ENCODE results near the gene SGO2. TPM values are rescaled to one million over a fixed set of nuclear protein-coding genes. Genes with fewer than 3 reads are reported as not detected.

SGO2 gene
- total and polyA plus RNA-seq, 2 of the 13 experiments (the other 11 are each of a cell fraction or from before 2014, with no cell fraction given): 5.1 to 16.2 TPM

DNA sequence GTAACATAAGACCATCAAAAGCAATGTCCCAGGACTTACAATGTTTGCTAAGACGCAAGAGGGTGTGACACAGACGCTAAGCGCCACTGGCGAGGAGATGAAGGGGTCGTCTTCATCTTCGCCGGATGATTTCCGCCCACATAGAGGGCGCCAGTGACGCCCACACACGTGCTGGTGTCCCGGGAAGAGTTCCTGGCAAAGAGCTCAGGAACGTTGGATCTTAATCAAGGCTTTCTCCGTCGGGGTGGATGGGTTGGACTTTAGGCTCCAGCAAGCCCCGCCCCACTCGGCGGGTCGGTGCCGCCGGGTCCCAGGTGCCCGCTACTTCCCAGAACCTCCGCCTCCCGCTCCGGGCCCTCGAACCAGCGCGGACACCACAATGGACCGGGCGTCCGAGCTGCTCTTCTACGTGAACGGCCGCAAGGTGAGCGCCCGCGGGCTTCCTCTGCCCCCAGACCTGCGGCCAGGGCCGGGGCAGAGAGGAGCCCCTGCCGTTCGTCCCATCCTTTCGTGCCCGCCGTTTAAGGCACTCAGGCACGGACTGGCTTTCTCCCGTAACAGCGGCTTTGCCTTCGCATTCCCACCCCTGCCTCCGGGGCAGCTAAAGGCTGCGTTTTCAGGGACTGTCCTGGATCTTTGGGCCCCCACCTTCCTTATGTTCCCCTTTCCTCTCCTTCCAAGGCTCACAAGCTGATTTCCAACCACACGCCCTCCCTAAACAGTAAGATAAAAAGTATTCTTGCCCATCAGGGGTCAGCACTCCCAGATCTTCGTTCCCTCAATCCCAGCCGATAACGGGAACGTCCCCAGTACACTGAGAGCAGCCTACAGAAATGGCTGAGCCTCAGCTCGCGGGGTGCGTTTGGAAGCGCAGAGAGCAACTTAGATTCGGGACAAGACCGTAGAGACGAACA is 60.0 kb downstream of the SGO2 start, which contains the start of gene AOX1 (continued):
- TF ChIP-seq, protein P1, sequence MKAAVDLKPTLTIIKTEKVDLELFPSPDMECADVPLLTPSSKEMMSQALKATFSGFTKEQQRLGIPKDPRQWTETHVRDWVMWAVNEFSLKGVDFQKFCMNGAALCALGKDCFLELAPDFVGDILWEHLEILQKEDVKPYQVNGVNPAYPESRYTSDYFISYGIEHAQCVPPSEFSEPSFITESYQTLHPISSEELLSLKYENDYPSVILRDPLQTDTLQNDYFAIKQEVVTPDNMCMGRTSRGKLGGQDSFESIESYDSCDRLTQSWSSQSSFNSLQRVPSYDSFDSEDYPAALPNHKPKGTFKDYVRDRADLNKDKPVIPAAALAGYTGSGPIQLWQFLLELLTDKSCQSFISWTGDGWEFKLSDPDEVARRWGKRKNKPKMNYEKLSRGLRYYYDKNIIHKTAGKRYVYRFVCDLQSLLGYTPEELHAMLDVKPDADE (CRISPR knock-in tag; IDR thresholded peaks at IDR 0.05): no peak
- TF ChIP-seq SP5 (CRISPR knock-in tag; IDR thresholded peaks at IDR 0.05; ENCODE audit: borderline replicate concordance, low read depth) (no peak), HDAC2 (CRISPR knock-in tag; IDR thresholded peaks at IDR 0.05) (peak; percentile 76), EHMT2 (IDR thresholded peaks at IDR 0.05; ENCODE audit: borderline replicate concordance, low read depth, low read length) (no peak), KDM3A (CRISPR knock-in tag; IDR thresholded peaks at IDR 0.05; ENCODE audit: low read depth) (peak; percentile 90; the same call in 1 of the 2 replicates), ETV6 (CRISPR knock-in tag; conservative IDR thresholded peaks at IDR 0.05) (no peak; the same call in 1 of the 2 replicates), ZNF484 (CRISPR knock-in tag; IDR thresholded peaks at IDR 0.05; ENCODE audit: borderline replicate concordance, low read depth) (no peak), U2AF1 (optimal IDR thresholded peaks at IDR 0.05; ENCODE audit: low read depth, low read length) (peak; percentile 90), MZF1 (CRISPR knock-in tag; IDR thresholded peaks at IDR 0.05; ENCODE audit: borderline replicate concordance) (no peak), TRIM24 (CRISPR knock-in tag; IDR thresholded peaks at IDR 0.05) (no peak), SNRNP70 (IDR thresholded peaks at IDR 0.05; ENCODE audit: low read depth, low read length) (no peak), ZNF235 (CRISPR knock-in tag; IDR thresholded peaks at IDR 0.05; ENCODE audit: borderline replicate concordance) (no peak), ATRX (CRISPR knock-in tag; IDR thresholded peaks at IDR 0.05; ENCODE audit: borderline replicate concordance) (no peak), ZNF75D (CRISPR knock-in tag; IDR thresholded peaks at IDR 0.05; ENCODE audit: borderline replicate concordance) (0 out of 2 replicates have a peak, but pooled peaks have one; percentile 36), ZC3H4 (CRISPR knock-in tag; IDR thresholded peaks at IDR 0.05; ENCODE audit: borderline replicate concordance) (no peak), ZNF558 (CRISPR knock-in tag; IDR thresholded peaks at IDR 0.05; ENCODE audit: borderline replicate concordance) (no peak), KMT2A (CRISPR knock-in tag; IDR thresholded peaks at IDR 0.05) (peak; percentile 78), FLYWCH1 (CRISPR knock-in tag; IDR thresholded peaks at IDR 0.05) (no peak), NRL (CRISPR knock-in tag; IDR thresholded peaks at IDR 0.05; ENCODE audit: borderline replicate concordance) (no peak), ELF4 (CRISPR knock-in tag; IDR thresholded peaks at IDR 0.05; ENCODE audit: borderline replicate concordance) (no peak), HDAC6 (IDR thresholded peaks at IDR 0.05; ENCODE audit: low read depth, low read length) (no peak)
- TF ChIP-seq, protein P2, sequence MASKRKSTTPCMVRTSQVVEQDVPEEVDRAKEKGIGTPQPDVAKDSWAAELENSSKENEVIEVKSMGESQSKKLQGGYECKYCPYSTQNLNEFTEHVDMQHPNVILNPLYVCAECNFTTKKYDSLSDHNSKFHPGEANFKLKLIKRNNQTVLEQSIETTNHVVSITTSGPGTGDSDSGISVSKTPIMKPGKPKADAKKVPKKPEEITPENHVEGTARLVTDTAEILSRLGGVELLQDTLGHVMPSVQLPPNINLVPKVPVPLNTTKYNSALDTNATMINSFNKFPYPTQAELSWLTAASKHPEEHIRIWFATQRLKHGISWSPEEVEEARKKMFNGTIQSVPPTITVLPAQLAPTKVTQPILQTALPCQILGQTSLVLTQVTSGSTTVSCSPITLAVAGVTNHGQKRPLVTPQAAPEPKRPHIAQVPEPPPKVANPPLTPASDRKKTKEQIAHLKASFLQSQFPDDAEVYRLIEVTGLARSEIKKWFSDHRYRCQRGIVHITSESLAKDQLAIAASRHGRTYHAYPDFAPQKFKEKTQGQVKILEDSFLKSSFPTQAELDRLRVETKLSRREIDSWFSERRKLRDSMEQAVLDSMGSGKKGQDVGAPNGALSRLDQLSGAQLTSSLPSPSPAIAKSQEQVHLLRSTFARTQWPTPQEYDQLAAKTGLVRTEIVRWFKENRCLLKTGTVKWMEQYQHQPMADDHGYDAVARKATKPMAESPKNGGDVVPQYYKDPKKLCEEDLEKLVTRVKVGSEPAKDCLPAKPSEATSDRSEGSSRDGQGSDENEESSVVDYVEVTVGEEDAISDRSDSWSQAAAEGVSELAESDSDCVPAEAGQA (IDR thresholded peaks at IDR 0.05; ENCODE audit: low read depth): no peak
- TF ChIP-seq, protein P2 (CRISPR knock-in tag; IDR thresholded peaks at IDR 0.05; ENCODE audit: borderline replicate concordance): no peak

Data from HepG2 (cell line).